SIG-M5 treated with dmso at 0.1 percent for 504 hours (cell line): ENCODE measurements around the gene DYNLRB2.

Experiments used
- DNase-seq: peaks from one replicate; lab custom pipeline; 2025; ENCODE audit not compliant: unreplicated experiment; lab: John Stamatoyannopoulos, UW

The DYNLRB2 gene

DNA sequence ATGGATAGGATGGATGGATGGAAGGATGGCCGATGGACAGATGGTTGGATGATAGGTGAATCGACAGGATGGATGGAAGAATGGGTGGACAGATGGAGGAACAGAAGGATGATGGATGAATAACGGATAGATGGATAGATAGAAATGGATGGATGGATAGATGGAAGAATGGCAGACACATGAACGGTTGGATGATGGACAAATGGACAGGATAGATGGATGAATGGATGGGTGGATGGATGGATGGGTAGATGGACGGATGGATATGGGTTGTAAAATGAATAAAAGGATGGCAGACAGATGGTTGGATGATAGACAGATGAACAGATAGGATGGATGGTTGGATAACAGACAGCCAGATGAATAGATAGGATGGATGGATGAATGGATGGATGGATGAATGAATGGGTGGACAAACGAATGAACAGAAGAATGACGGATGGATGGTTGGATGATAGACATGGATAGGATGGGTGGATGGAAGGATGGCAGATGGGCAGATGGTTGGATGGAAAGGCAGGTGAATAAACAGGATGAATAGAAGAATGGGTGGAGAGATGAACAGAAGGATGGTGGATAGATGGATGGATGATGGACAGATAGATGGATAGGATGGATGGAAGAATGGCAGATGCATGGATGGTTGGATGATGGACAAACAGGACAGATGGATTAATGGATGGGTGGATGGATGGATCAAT, 55.9 kb downstream of the DYNLRB2 start:
- DNase-seq: no peak

GRCh38 chr16:80599466-80599865, 58.7 kb downstream of the DYNLRB2 start:
- DNase-seq: no peak
